Measurements from ENCODE around the gene PCSK4.

PCSK4 gene

GRCh38 chr19:1457031-1457739, 33.0 kb downstream of the PCSK4 start:
- peaks cover 17% of the 10 kb centered on the region for H3K79me1 ChIP-seq (ENCODE audit: low read depth, low read length)
- no peak overlapping the region for H3K14ac ChIP-seq (ENCODE audit: low read length)
- H2BK12ac ChIP-seq (ENCODE audit: low read length), result peak overlapping the region; percentile 30
- peak overlapping the region; percentile 80 for H3K23ac ChIP-seq (ENCODE audit: low read depth, low read length, poor library complexity)
- H3K9me3 ChIP-seq (replicated peaks in 1 of 2; ENCODE audit: control insufficient read depth in 2 of 2, insufficient read depth in 1 of 2, low read depth in 1 of 2, low read length in 2 of 2), result no peaks in the 10 kb centered on the region
- no peak overlapping the region for H2AK5ac ChIP-seq (ENCODE audit: low read depth, low read length)
- H2AFZ ChIP-seq (ENCODE audit: low read length), result no peak overlapping the region
- H3K4me3 ChIP-seq (ENCODE audit: low read length in 2 of 2), result no peak overlapping the region
- no peak overlapping the region for H3K27ac ChIP-seq (replicated peaks; ENCODE audit: low read length)
- no peak overlapping the region for H3K4me2 ChIP-seq (ENCODE audit: insufficient read depth, low read length, poor library complexity, severe bottlenecking)
- H3K4ac ChIP-seq (ENCODE audit: low read length), result no peak overlapping the region
- no peak overlapping the region for H2BK15ac ChIP-seq (ENCODE audit: low read length)
- H3K9ac ChIP-seq (ENCODE audit: low read depth, low read length, poor library complexity), result peak overlapping the region; percentile 63
- peak overlapping the region; percentile 28 for H3K18ac ChIP-seq (ENCODE audit: low read length)
- no peak overlapping the region for H2BK5ac ChIP-seq (ENCODE audit: low read length)
- peaks cover 15 to 16% of the 10 kb centered on the region in 2 donors for H3K4me1 ChIP-seq (ENCODE audit: control insufficient read depth in 2 of 2, insufficient read depth in 1 of 2, low read depth in 1 of 2, low read length in 2 of 2)
- no peaks in the 10 kb centered on the region for H3K27me3 ChIP-seq (ENCODE audit: control insufficient read depth in 3 of 3, insufficient read depth in 3 of 3, low read depth in 1 of 3, low read length in 3 of 3)
- no CpG with 5 or more reads among the region's 48 CpGs for WGBS, 2 donors (ENCODE audit: extremely low coverage in 2 of 2, insufficient read length in 2 of 2, insufficient replicate concordance in 1 of 2)
- H2BK120ac ChIP-seq (ENCODE audit: low read depth, low read length), result no peak overlapping the region
- H3K36me3 ChIP-seq (replicated peaks in 1 of 2; ENCODE audit: control insufficient read depth in 2 of 2, insufficient read depth in 2 of 2, low read length in 2 of 2), result peaks cover 34 to 95% of the 10 kb centered on the region in 2 donors
- no peak overlapping the region for H4K91ac ChIP-seq (ENCODE audit: low read depth, low read length, poor library complexity)
- no peak for DNase-seq (ENCODE audit: low spot score)
- H4K8ac ChIP-seq (ENCODE audit: low read depth, low read length), result no peak overlapping the region

GRCh38 chr19:1456121-1456900, 33.8 kb downstream of the PCSK4 start:
- Histone ChIP-seq H3K4me2 (ENCODE audit: insufficient read depth, low read length, poor library complexity, severe bottlenecking) (no peak overlapping the region), H3K9ac (ENCODE audit: low read depth, low read length, poor library complexity) (peak overlapping the region; percentile 21), H3K36me3 (replicated peaks in 1 of 2; ENCODE audit: control insufficient read depth in 2 of 2, insufficient read depth in 2 of 2, low read length in 2 of 2) (peaks cover 31 to 89% of the 10 kb centered on the region in 2 donors), H4K91ac (ENCODE audit: low read depth, low read length, poor library complexity) (no peak overlapping the region), H2BK15ac (ENCODE audit: low read length) (no peak overlapping the region), H2AK5ac (ENCODE audit: low read depth, low read length) (peak overlapping the region; percentile 16), H3K4ac (ENCODE audit: low read length) (no peak overlapping the region), H2AFZ (ENCODE audit: low read length) (no peak overlapping the region), H3K18ac (ENCODE audit: low read length) (peak overlapping the region; percentile 38), H3K23ac (ENCODE audit: low read depth, low read length, poor library complexity) (peak overlapping the region; percentile 85), H3K4me1 (ENCODE audit: control insufficient read depth in 2 of 2, insufficient read depth in 1 of 2, low read depth in 1 of 2, low read length in 2 of 2) (peaks cover 20 to 23% of the 10 kb centered on the region in 2 donors), H3K79me1 (ENCODE audit: low read depth, low read length) (peaks cover 17% of the 10 kb centered on the region), H3K4me3 (ENCODE audit: low read length in 2 of 2) (peak overlapping the region in 1 of 2 donors; percentile 25), H2BK120ac (ENCODE audit: low read depth, low read length) (no peak overlapping the region), H2BK5ac (ENCODE audit: low read length) (no peak overlapping the region), H2BK12ac (ENCODE audit: low read length) (no peak overlapping the region), H4K8ac (ENCODE audit: low read depth, low read length) (peak overlapping the region; percentile 17), H3K14ac (ENCODE audit: low read length) (no peak overlapping the region), H3K27me3 (ENCODE audit: control insufficient read depth in 3 of 3, insufficient read depth in 3 of 3, low read depth in 1 of 3, low read length in 3 of 3) (no peaks in the 10 kb centered on the region), H3K27ac (replicated peaks; ENCODE audit: low read length) (no peak overlapping the region), H3K9me3 (replicated peaks in 1 of 2; ENCODE audit: control insufficient read depth in 2 of 2, insufficient read depth in 1 of 2, low read depth in 1 of 2, low read length in 2 of 2) (no peaks in the 10 kb centered on the region)
- WGBS, 2 donors (ENCODE audit: extremely low coverage in 2 of 2, insufficient read length in 2 of 2, insufficient replicate concordance in 1 of 2), result no CpG with 5 or more reads among the region's 43 CpGs
- no peak for DNase-seq (ENCODE audit: low spot score)

DNA sequence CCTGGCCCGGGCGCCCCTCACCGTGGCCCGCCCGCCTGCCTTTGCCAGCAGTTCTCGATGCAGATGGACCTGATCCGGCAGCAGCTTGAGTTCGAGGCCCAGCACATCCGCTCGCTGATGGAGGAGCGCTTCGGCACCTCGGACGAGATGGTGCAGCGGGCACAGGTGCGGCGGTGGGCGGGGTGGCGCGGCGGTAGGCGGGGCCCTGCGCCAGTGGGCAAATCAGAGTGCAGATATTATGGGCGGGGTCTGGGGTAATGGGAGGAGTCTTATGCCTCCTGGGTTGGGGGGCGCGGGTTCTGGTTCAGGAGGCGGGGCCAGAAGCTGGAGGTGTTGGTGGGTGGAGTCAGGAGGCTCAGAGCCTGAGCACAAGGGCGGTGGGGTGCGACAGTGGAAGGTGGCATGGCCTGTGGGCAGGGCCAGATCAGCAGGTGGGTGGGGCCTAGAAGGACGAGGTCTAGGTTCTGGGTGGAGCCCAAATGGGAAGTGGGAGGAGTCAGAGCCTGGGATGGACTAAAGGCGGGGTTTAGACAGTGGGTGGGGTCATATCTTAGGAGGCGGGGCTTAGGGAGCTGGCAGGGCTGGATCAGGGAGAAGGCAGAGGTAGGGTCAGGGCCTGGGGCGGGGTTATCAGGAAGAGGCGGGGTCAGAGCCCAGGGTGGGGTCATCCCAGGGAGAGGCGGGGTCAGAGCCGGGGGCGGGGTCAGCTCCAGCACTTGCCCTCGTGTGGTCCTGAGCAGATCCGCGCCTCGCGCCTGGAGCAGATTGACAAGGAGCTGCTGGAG, 34.6 kb downstream of the PCSK4 start:
- no peak overlapping the region for H3K4me2 ChIP-seq (ENCODE audit: insufficient read depth, low read length, poor library complexity, severe bottlenecking)
- no peak overlapping the region for H4K91ac ChIP-seq (ENCODE audit: low read depth, low read length, poor library complexity)
- H3K23ac ChIP-seq (ENCODE audit: low read depth, low read length, poor library complexity), result peak overlapping the region; percentile 91
- H4K8ac ChIP-seq (ENCODE audit: low read depth, low read length), result no peak overlapping the region
- no peak overlapping the region for H2BK120ac ChIP-seq (ENCODE audit: low read depth, low read length)
- H3K79me1 ChIP-seq (ENCODE audit: low read depth, low read length), result peaks cover 17% of the 10 kb centered on the region
- peak overlapping the region; percentile 53 for H3K4ac ChIP-seq (ENCODE audit: low read length)
- H2AK5ac ChIP-seq (ENCODE audit: low read depth, low read length), result peak overlapping the region; percentile 56
- H3K27ac ChIP-seq (replicated peaks; ENCODE audit: low read length), result no peak overlapping the region
- H2BK12ac ChIP-seq (ENCODE audit: low read length), result peak overlapping the region; percentile 73
- no CpG with 5 or more reads among the region's 42 CpGs for WGBS, 2 donors (ENCODE audit: extremely low coverage in 2 of 2, insufficient read length in 2 of 2, insufficient replicate concordance in 1 of 2)
- H2BK15ac ChIP-seq (ENCODE audit: low read length), result peak overlapping the region; percentile 26
- H3K18ac ChIP-seq (ENCODE audit: low read length), result peak overlapping the region; percentile 80
- peak overlapping the region in 1 of 2 donors; percentile 36 for H3K4me3 ChIP-seq (ENCODE audit: low read length in 2 of 2)
- H3K27me3 ChIP-seq (ENCODE audit: control insufficient read depth in 3 of 3, insufficient read depth in 3 of 3, low read depth in 1 of 3, low read length in 3 of 3), result no peaks in the 10 kb centered on the region
- H2BK5ac ChIP-seq (ENCODE audit: low read length), result peak overlapping the region; percentile 13
- no peak overlapping the region for H3K9ac ChIP-seq (ENCODE audit: low read depth, low read length, poor library complexity)
- H2AFZ ChIP-seq (ENCODE audit: low read length), result no peak overlapping the region
- DNase-seq (ENCODE audit: low spot score), result no peak
- H3K4me1 ChIP-seq (ENCODE audit: control insufficient read depth in 2 of 2, insufficient read depth in 1 of 2, low read depth in 1 of 2, low read length in 2 of 2), result peaks cover 28 to 31% of the 10 kb centered on the region in 2 donors
- H3K14ac ChIP-seq (ENCODE audit: low read length), result peak overlapping the region; percentile 82
- peaks cover 30 to 81% of the 10 kb centered on the region in 2 donors for H3K36me3 ChIP-seq (replicated peaks in 1 of 2; ENCODE audit: control insufficient read depth in 2 of 2, insufficient read depth in 2 of 2, low read length in 2 of 2)
- H3K9me3 ChIP-seq (replicated peaks in 1 of 2; ENCODE audit: control insufficient read depth in 2 of 2, insufficient read depth in 1 of 2, low read depth in 1 of 2, low read length in 2 of 2), result no peaks in the 10 kb centered on the region
